Panc1 (cell line): ENCODE results near the gene GULP1. TPM values are rescaled to one million over a fixed set of nuclear protein-coding genes. Genes with fewer than 3 reads are reported as not detected.

Experiments
- ATAC-seq: fragments of 200-7000 bp; cut with Tn5 transposase; 2 replicates; pipeline ENCODE4 v1.9.1; 2020; ENCODE audit warnings: mild to moderate bottlenecking, moderate library complexity
- BruUV-seq: library from RNA; stranded (reverse); fragments of 400-500 nt; replicated peaks from 2 replicates; lab custom pipeline; 2021; lab: Mats Ljungman, UMichigan
- CTCF ChIA-PET: fragments of 300-600 bp; sonication (Branson Sonifier 250); formaldehyde crosslinking; loops from one replicate; lab custom pipeline; 2022; ENCODE audit warnings: antibody characterized with exemption; lab: Charles Lee
- POLR2A ChIA-PET: fragments of 300-600 bp; sonication (Branson Sonifier 250); formaldehyde crosslinking; loops from one replicate; lab custom pipeline; 2022; ENCODE audit warnings: antibody characterized with exemption; lab: Charles Lee
- DNase-seq: peaks from one replicate; pipeline ENCODE4 v3.0.0-alpha.2; 2010; ENCODE audit warnings: low read depth, low spot score
- H3K27ac ChIP-seq: 2 replicates; pipeline ENCODE4 v1.5.1; 2011; ENCODE audit warnings: mild to moderate bottlenecking, low read length, inconsistent platforms
- H3K27me3 ChIP-seq: fragments of 200-500 bp; sonication (Bioruptor generic); 2 replicates; pipeline ENCODE4 v1.6.0; 2014; ENCODE audit warnings: low read length, inconsistent platforms; ENCODE audit not compliant: control insufficient read depth, insufficient read depth
- H3K36me3 ChIP-seq: fragments of 200-500 bp; sonication (Bioruptor generic); 2 replicates; pipeline ENCODE4 v1.5.1; 2014; ENCODE audit warnings: inconsistent platforms, mild to moderate bottlenecking, low read length, moderate library complexity; ENCODE audit not compliant: control insufficient read depth, insufficient read depth
- H3K4me1 ChIP-seq: 2 replicates; pipeline ENCODE4 v1.5.1; 2011; ENCODE audit warnings: inconsistent platforms, mild to moderate bottlenecking, low read length, moderate library complexity; ENCODE audit not compliant: control insufficient read depth, insufficient read depth
- H3K4me3 ChIP-seq, 2 experiments: 2 replicates each; pipeline ENCODE4 v1.5.1; 2011 to 2012; ENCODE audit warnings: low read depth in 2 of 2, low read length in 2 of 2, mild to moderate bottlenecking in 2 of 2, inconsistent platforms in 1 of 2, moderate library complexity in 1 of 2
- H3K9me3 ChIP-seq: fragments of 200-500 bp; sonication (Bioruptor generic); 2 replicates; pipeline ENCODE4 v1.5.1; 2014; ENCODE audit warnings: low read depth, mild to moderate bottlenecking, inconsistent platforms, low read length, moderate library complexity; ENCODE audit not compliant: control insufficient read depth, insufficient read depth
- CTCF ChIP-seq: fragments of 450-650 bp; IDR thresholded peaks from 2 replicates; pipeline ENCODE4 v1.5.1; 2017; ENCODE audit warnings: mild to moderate bottlenecking
- POLR2AphosphoS5 ChIP-seq: IDR thresholded peaks from 2 replicates; pipeline ENCODE4 v1.6.1; 2012; ENCODE audit warnings: mild to moderate bottlenecking, low read depth, low read length, moderate library complexity
- REST ChIP-seq, 2 experiments: IDR thresholded peaks; 2 replicates each; pipeline ENCODE4 v1.6.1; 2011 to 2012; ENCODE audit warnings: low read depth in 2 of 2, control low read depth in 1 of 2, low read length in 1 of 2, mild to moderate bottlenecking in 1 of 2, moderate library complexity in 1 of 2; ENCODE audit not compliant: insufficient read depth in 1 of 2
- SIN3A ChIP-seq: IDR thresholded peaks from 2 replicates; pipeline ENCODE4 v1.6.1; 2012; ENCODE audit warnings: low read depth, mild to moderate bottlenecking, low read length, moderate library complexity, borderline replicate concordance; ENCODE audit not compliant: insufficient read depth
- TCF7L2 ChIP-seq: IDR thresholded peaks from 2 replicates; pipeline ENCODE4 v1.6.1; 2011; ENCODE audit warnings: mild to moderate bottlenecking, low read depth, low read length, inconsistent platforms
- in situ Hi-C: cut with HindIII; loops from 2 replicates; pipeline ENCODE4 v1.10.0; 2016; ENCODE audit warnings: low sequenced_read_pairs, low pct_unique_long_range_greater_than_20kb
- intact Hi-C: fragments of 100-400 bp; cut with micrococcal nuclease; formaldehyde crosslinking; loops from one replicate; pipeline ENCODE4 v1.10.0; 2022; ENCODE audit not compliant: unreplicated experiment
- total RNA-seq: library from RNA; stranded (reverse); gene quantifications from one replicate; pipeline ENCODE4 v1.2.1, GENCODE V29; 2021; ENCODE audit not compliant: unreplicated experiment

Gene GULP1
- total RNA-seq, 1 experiment from 2014 or later: 51.5 TPM

GRCh38 chr2:188434018-188434417 lies 142.3 kb downstream of the GULP1 start:
- no TSS peak for BruUV-seq
- H3K36me3 ChIP-seq: no peaks in the 10 kb centered on the region
- no peak for TF ChIP-seq CTCF
- no peaks in the 10 kb centered on the region for H3K9me3 ChIP-seq
- ATAC-seq (no peak), DNase-seq (no peak)
- ChIA-PET CTCF (no interaction called here), POLR2A (no interaction called here)
- intact Hi-C loops (no loop called here), in situ Hi-C loops (no loop called here)
- H3K27me3 ChIP-seq: no peaks in the 10 kb centered on the region
- H3K4me3 ChIP-seq: no peak overlapping the region
- no peak overlapping the region for H3K27ac ChIP-seq
- no peaks in the 10 kb centered on the region for H3K4me1 ChIP-seq

- Histone ChIP-seq H3K27me3 (no peaks in the 10 kb centered on the region), H3K4me1 (no peaks in the 10 kb centered on the region), H3K4me3 (no peak overlapping the region), H3K36me3 (no peaks in the 10 kb centered on the region), H3K27ac (no peak overlapping the region), H3K9me3 (no peaks in the 10 kb centered on the region)
- ChIA-PET CTCF (no interaction called here), POLR2A (no interaction called here)
- in situ Hi-C loops: no loop called here
- intact Hi-C loops: no loop called here
- ATAC-seq (no peak), DNase-seq (no peak)
- TF ChIP-seq POLR2AphosphoS5 (no peak), TCF7L2 (no peak), REST (IDR thresholded peaks at IDR 0.05; ENCODE audit: insufficient read depth in 1 of 2, low read depth in 2 of 2, low read length in 1 of 2) (no peak), CTCF (no peak), SIN3A (no peak)
- BruUV-seq: no TSS peak
Observed at GRCh38 chr2:188435115-188435514, 143.4 kb downstream of the GULP1 start.

GRCh38 chr2:188437537-188437936 lies 145.9 kb downstream of the GULP1 start:
- no peak overlapping the region for H3K27ac ChIP-seq
- BruUV-seq: no TSS peak
- ATAC-seq (no peak), DNase-seq (no peak)
- TF ChIP-seq SIN3A (no peak), CTCF (no peak), TCF7L2 (no peak), POLR2AphosphoS5 (no peak), REST (IDR thresholded peaks at IDR 0.05; ENCODE audit: insufficient read depth in 1 of 2, low read depth in 2 of 2, low read length in 1 of 2) (no peak)
- no peaks in the 10 kb centered on the region for H3K4me1 ChIP-seq
- no peak overlapping the region for H3K4me3 ChIP-seq
- CTCF ChIA-PET: no interaction called here
- POLR2A ChIA-PET: no interaction called here
- in situ Hi-C loops (no loop called here), intact Hi-C loops (no loop called here)
- H3K9me3 ChIP-seq: no peaks in the 10 kb centered on the region
- H3K36me3 ChIP-seq: no peaks in the 10 kb centered on the region
- no peaks in the 10 kb centered on the region for H3K27me3 ChIP-seq
